OCI-LY1 (cell line): ENCODE data around the gene FERMT3.
A peak's percentile ranks its signal among the peaks of the same experiment; 100 is the strongest.

ENCODE experiments used
- H2AFZ ChIP-seq: fragments of 200-600 bp; sonication (generic), shearing (Covaris generic); 2 replicates; pipeline ENCODE4 v1.6.0; 2014; ENCODE audit warnings: antibody characterized with exemption, mild to moderate bottlenecking, low read length
- H3F3A ChIP-seq: fragments of 200-600 bp; sonication (generic), shearing (Covaris generic); 2 replicates; pipeline ENCODE4 v1.6.0; 2014; ENCODE audit warnings: mild to moderate bottlenecking, antibody characterized with exemption, low read length, moderate library complexity; ENCODE audit not compliant: insufficient read depth
- H3K27ac ChIP-seq: fragments of 200-600 bp; sonication (generic); 2 replicates; pipeline ENCODE4 v1.5.1; 2014; ENCODE audit warnings: low read length, mixed run types, mild to moderate bottlenecking, low read depth; ENCODE audit not compliant: poor library complexity, severe bottlenecking
- H3K27me3 ChIP-seq: fragments of 200-600 bp; sonication (generic); 2 replicates; pipeline ENCODE4 v1.6.0; 2014; ENCODE audit warnings: antibody characterized with exemption, mild to moderate bottlenecking, low read length, moderate library complexity; ENCODE audit not compliant: insufficient read depth
- H3K36me3 ChIP-seq: fragments of 200-600 bp; sonication (generic); 2 replicates; pipeline ENCODE4 v1.6.1; 2014; ENCODE audit warnings: mild to moderate bottlenecking, antibody characterized with exemption, low read length, moderate library complexity, mixed read lengths; ENCODE audit not compliant: insufficient read depth
- H3K4me1 ChIP-seq: fragments of 200-600 bp; sonication (generic); 2 replicates; pipeline ENCODE4 v1.5.1; 2014; ENCODE audit warnings: mild to moderate bottlenecking, low read length, moderate library complexity; ENCODE audit not compliant: insufficient read depth, severe bottlenecking
- H3K4me2 ChIP-seq: fragments of 200-600 bp; sonication (generic), shearing (Covaris generic); 2 replicates; pipeline ENCODE4 v1.6.1; 2014; ENCODE audit warnings: low read length
- H3K4me3 ChIP-seq: fragments of 200-600 bp; sonication (generic); 2 replicates; pipeline ENCODE4 v1.5.1; 2014; ENCODE audit warnings: low read length, low read depth, mild to moderate bottlenecking, mixed read lengths; ENCODE audit not compliant: poor library complexity, severe bottlenecking
- H3K79me2 ChIP-seq: fragments of 200-600 bp; shearing (Covaris generic); 2 replicates; pipeline ENCODE4 v1.6.1; 2016; ENCODE audit warnings: mixed run types, low read length, mixed read lengths; ENCODE audit not compliant: insufficient read depth
- H3K9ac ChIP-seq: fragments of 200-600 bp; sonication (generic), shearing (Covaris generic); 2 replicates; pipeline ENCODE4 v1.6.1; 2014; ENCODE audit warnings: mild to moderate bottlenecking, low read length, mixed read lengths
- H3K9me2 ChIP-seq: fragments of 200-600 bp; sonication (generic), shearing (Covaris generic); 2 replicates; pipeline ENCODE4 v1.6.1; 2014; ENCODE audit warnings: low read depth, mild to moderate bottlenecking, low read length, mixed read lengths
- H3K9me3 ChIP-seq: fragments of 200-600 bp; shearing (Covaris generic); 2 replicates; pipeline ENCODE4 v1.6.1; 2014; ENCODE audit warnings: low read length, mixed read lengths
- H4K20me1 ChIP-seq: fragments of 200-600 bp; sonication (generic), shearing (Covaris generic); 2 replicates; pipeline ENCODE4 v1.6.0; 2016; ENCODE audit warnings: mild to moderate bottlenecking, low read length; ENCODE audit not compliant: insufficient read depth
- CTCF ChIP-seq: fragments of 200-600 bp; sonication (generic), shearing (Covaris generic); IDR thresholded peaks from 2 replicates; pipeline ENCODE4 v1.5.1; 2017; ENCODE audit warnings: mild to moderate bottlenecking, antibody characterized with exemption, low read length, moderate library complexity, mixed read lengths
- EZH2 ChIP-seq: fragments of 200-600 bp; sonication (generic), shearing (Covaris generic); IDR thresholded peaks from 2 replicates; pipeline ENCODE4 v1.8.0; 2017; ENCODE audit warnings: borderline replicate concordance, mixed run types, mild to moderate bottlenecking, antibody characterized with exemption, low read length, moderate library complexity, mixed read lengths

The FERMT3 gene

GRCh38 chr11:64230985-64231365, 24.5 kb downstream of the FERMT3 start:
- peak overlapping the region; percentile 79 for H3K27ac ChIP-seq
- peak overlapping the region; percentile 71 for H3K9ac ChIP-seq
- H3K79me2 ChIP-seq: no peaks in the 10 kb centered on the region
- TF ChIP-seq EZH2 (no peak), CTCF (no peak)
- peaks cover 5% of the 10 kb centered on the region; the same call in 1 of the 2 replicates for H3K36me3 ChIP-seq
- no peak overlapping the region for H2AFZ ChIP-seq
- H4K20me1 ChIP-seq: no peaks in the 10 kb centered on the region
- no peaks in the 10 kb centered on the region for H3K9me3 ChIP-seq
- H3F3A ChIP-seq: no peaks in the 10 kb centered on the region
- H3K4me3 ChIP-seq: peak overlapping the region; percentile 68
- H3K27me3 ChIP-seq: no peaks in the 10 kb centered on the region
- peaks cover 61% of the 10 kb centered on the region for H3K4me1 ChIP-seq
- H3K4me2 ChIP-seq: peak overlapping the region; percentile 79
- H3K9me2 ChIP-seq: no peaks in the 10 kb centered on the region

- H3K4me1 ChIP-seq: peaks cover 60% of the 10 kb centered on the region
- H4K20me1 ChIP-seq: no peaks in the 10 kb centered on the region
- no peaks in the 10 kb centered on the region for H3K9me3 ChIP-seq
- H3K36me3 ChIP-seq: peaks cover 5% of the 10 kb centered on the region; the same call in 1 of the 2 replicates
- TF ChIP-seq CTCF (no peak), EZH2 (no peak)
- peak overlapping the region; percentile 68 for H3K4me3 ChIP-seq
- no peaks in the 10 kb centered on the region for H3K9me2 ChIP-seq
- H3K27ac ChIP-seq: no peak overlapping the region
- H2AFZ ChIP-seq: no peak overlapping the region
- no peak overlapping the region for H3K9ac ChIP-seq
- peak overlapping the region; percentile 79; the same call in 1 of the 2 replicates for H3K4me2 ChIP-seq
- H3F3A ChIP-seq: no peaks in the 10 kb centered on the region
- H3K79me2 ChIP-seq: no peaks in the 10 kb centered on the region
- no peaks in the 10 kb centered on the region for H3K27me3 ChIP-seq
These were observed 25.0 kb downstream of the FERMT3 start for GRCh38 chr11:64231546-64231945.

- H3K27ac ChIP-seq: no peak overlapping the region
These were observed 25.9 kb downstream of the FERMT3 start for GRCh38 chr11:64232182-64232966.

More at GRCh38 chr11:64232182-64232966, 25.9 kb downstream of the FERMT3 start:
- Histone ChIP-seq H3K36me3 (peaks cover 5% of the 10 kb centered on the region; the same call in 1 of the 2 replicates), H3F3A (no peaks in the 10 kb centered on the region), H3K9ac (no peak overlapping the region), H2AFZ (no peak overlapping the region), H3K9me3 (no peaks in the 10 kb centered on the region), H3K4me1 (peaks cover 59% of the 10 kb centered on the region), H4K20me1 (no peaks in the 10 kb centered on the region), H3K9me2 (no peaks in the 10 kb centered on the region), H3K27me3 (no peaks in the 10 kb centered on the region), H3K79me2 (no peaks in the 10 kb centered on the region), H3K4me3 (no peak overlapping the region), H3K4me2 (no peak overlapping the region; the same call in 1 of the 2 replicates)
- TF ChIP-seq CTCF (no peak), EZH2 (no peak)
